Bone marrow (tissue), 2 donors: Measurements from ENCODE around the gene AIFM1.
"Not testable (repeated sequence)": the region's sequence is repeated elsewhere in the genome, so short reads cannot be mapped to it uniquely, and the experiment has no call there.

Experiments
- DNase-seq, 2 donors: peaks; one replicate each; lab custom pipeline; 2025; lab: John Stamatoyannopoulos, UW

AIFM1 gene

GRCh38 chrX:130119312-130119898 lies 46.2 kb downstream of the AIFM1 start:
- no peak for DNase-seq

- no peak for DNase-seq
Observed at GRCh38 chrX:130118441-130119311, 47.0 kb downstream of the AIFM1 start.

GRCh38 chrX:130117166-130117565 lies 48.5 kb downstream of the AIFM1 start:
- no peak for DNase-seq

GRCh38 chrX:130115119-130115885 lies 50.3 kb downstream of the AIFM1 start:
- not testable (repeated sequence) for DNase-seq

- no peak for DNase-seq
Observed at GRCh38 chrX:130114141-130114588, 51.5 kb downstream of the AIFM1 start.

- DNase-seq = no peak
Observed at GRCh38 chrX:130111220-130112154, 54.2 kb downstream of the AIFM1 start.

GRCh38 chrX:130110379-130111219 lies 55.0 kb downstream of the AIFM1 start, which contains the start of gene ELF4:
Gene ELF4, minus strand, starts transcription at chrX:130110497. Its CDS starts 29,167 bp downstream, at chrX:130081330.
- peak; percentile 28 to 44 for DNase-seq

GRCh38 chrX:130109429-130110378 lies 55.9 kb downstream of the AIFM1 start:
- DNase-seq = peak in 1 of 2 donors; percentile 20

- peak in 1 of 2 donors; percentile 20 for DNase-seq
Observed at GRCh38 chrX:130108647-130109428, 56.8 kb downstream of the AIFM1 start.

- DNase-seq = no peak
Observed at GRCh38 chrX:130106071-130106470, 59.6 kb downstream of the AIFM1 start.

GRCh38 chrX:130105244-130105643 lies 60.4 kb downstream of the AIFM1 start:
- DNase-seq = no peak

- no peak for DNase-seq
Observed at GRCh38 chrX:130103605-130104004, 62.0 kb downstream of the AIFM1 start.

GRCh38 chrX:130100180-130100579 lies 65.5 kb downstream of the AIFM1 start:
- no peak for DNase-seq

- no peak for DNase-seq
Observed at GRCh38 chrX:130098210-130098552, 67.5 kb downstream of the AIFM1 start.

- DNase-seq = peak in 1 of 2 donors; percentile 31
Observed at GRCh38 chrX:130097507-130098209, 68.0 kb downstream of the AIFM1 start.

- DNase-seq = no peak
Observed at GRCh38 chrX:130095249-130096030, 70.2 kb downstream of the AIFM1 start.

- no peak for DNase-seq
Observed at GRCh38 chrX:130094696-130095095, 70.9 kb downstream of the AIFM1 start.
